CMK (cell line): ENCODE measurements around the gene ARIH2.

ENCODE experiments used
- DNase-seq: peaks from one replicate; pipeline ENCODE4 v3.0.0-alpha.2; 2010; ENCODE audit warnings: low read depth

The ARIH2 gene

DNA sequence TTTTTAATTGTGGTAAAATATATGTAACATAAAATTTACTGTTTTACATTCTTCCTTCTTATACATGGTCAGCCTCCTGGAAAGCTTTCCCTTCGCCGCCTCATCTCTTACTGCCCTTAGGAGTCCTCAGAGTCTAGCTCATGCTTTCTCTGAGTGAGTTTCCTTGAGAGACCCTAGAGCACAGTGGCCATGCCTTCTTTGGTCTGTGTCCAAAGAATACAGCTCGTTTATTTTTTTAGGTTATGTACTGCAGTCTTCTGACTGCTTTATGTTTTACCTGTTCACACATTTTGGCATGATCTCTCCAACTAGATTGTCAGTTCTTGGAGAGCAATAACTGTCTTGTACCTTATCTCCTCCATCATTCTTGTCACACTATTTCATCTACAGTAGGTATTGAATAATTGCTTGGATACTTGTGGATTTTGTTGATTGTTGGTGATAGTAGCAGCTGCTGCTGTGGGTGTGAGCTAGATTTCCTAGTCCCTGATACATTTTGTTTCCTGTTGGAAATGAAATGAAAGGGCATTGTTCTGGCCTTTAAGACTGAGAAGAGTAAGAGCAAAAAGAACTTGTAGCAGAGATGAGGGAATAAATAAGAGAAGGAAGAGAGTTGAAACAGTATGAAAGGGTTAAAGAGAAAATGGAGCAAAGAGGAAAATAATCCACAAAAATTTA is 10.9 kb downstream of the ARIH2 start:
- no peak for DNase-seq

DNA sequence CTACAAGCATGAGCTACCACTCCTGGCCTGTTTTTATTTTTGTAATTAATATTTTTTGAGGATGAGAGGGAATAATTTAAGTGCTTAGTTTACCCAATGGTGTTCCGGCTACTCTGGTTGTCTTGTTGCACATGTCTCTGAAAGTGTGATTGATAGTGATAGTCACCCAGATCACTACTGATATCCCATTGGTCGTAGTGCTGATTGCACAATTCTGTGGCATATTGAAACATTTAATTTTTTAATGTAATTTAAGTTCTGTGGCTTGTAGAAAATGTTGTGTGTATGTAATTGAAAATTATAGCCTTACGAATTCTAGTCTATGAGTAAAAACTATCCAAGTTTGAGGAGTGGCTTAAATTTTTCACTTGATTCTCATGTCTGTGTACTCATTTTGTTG is 11.9 kb downstream of the ARIH2 start:
- DNase-seq, result no peak

DNA sequence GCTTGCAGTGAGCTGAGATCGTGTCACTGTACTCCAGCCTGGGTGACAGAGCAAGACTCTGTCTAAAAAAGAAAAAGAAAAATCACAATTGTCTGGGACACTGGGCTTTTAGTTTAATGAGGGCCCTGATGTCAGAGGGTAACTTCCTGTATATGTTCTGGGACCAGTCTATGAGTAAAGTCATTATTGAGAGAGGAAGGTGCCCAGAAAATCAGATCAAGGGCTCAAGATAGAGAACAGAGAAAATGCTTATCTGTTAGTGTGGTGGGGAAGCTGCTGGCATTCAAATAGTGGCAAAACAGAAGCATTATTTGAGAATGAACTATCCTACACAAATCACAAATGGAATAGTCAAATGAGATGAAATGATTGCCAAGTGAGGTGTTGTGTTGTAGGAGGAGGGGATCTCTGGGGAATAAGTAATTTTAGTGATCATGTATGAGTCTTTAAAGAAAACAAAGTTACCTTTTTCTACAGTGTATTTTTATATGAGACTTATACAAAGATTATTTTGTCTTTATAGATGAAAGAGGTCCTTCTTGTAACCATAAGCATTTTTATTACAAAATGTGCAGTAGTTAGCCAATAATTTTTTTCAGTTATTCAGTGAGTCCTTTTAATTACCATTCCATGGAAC is 13.4 kb downstream of the ARIH2 start:
- DNase-seq, result no peak

DNA sequence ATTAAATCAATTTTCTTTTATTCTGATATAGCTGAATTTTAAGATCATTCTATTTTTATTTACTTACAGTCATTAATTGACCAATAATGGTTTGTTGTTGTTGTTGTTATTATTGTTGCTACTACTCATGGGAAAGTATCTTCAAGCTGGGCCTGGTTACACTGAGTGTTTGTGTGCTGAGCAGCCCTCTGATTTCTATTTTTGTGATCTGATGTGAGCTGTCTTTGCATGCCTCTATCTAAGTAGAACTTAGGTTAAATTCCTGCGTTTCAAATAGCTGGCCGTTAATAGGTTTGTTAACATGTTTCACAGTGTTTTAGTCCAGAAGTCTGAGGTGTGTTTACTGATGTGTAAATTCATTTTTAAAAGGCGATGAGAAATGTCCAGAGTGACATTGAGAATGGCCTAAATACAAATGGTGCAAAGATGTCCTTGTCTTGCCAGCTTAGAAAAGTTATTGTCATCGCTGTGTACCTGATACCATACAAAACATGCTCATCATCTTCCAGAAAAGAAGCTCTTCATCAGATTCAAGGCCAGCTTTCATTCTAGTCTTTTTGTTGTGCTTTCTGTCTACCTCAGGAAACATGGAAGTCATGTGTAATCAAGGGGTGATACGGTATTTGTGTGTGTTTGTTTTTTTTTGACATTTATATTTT is 15.8 kb downstream of the ARIH2 start:
- DNase-seq, result no peak

DNA sequence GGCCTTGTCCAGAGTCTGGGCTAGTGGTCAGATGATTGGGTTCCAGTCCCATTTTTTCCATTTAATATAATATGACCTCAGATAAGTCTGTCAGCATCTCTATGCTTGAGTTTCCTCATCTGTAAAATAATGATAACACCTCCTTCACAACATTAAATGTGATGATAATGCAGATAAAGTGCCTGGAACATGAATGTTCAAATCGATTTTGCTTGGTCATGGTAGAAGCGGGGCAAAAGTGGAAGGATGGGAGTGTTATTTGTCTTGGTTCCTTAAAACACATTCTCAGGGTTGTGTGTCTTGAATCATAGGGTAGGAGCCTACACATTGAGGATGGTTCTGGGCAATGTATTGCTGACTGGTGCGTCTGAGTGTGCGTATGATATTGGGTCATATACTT is 16.9 kb downstream of the ARIH2 start:
- no peak for DNase-seq

DNA sequence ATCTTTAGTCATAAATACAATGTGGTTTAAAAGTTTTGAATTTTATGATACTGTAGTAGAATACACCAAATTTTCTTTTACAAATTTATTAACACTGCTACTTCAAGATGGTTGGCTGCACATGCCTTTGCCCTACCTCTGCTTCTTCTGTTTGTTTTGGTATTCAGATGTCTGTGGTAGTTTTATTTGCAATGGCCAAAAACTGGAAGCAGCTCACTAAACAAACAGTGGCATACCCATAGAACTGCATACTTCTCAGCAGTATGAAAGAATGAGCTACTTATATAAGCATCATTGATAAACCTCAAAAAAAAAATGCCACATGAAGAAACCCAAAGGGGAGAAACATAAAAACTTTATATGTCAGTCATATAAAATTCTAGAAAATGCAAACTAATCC is 19.5 kb downstream of the ARIH2 start:
- DNase-seq, result no peak

DNA sequence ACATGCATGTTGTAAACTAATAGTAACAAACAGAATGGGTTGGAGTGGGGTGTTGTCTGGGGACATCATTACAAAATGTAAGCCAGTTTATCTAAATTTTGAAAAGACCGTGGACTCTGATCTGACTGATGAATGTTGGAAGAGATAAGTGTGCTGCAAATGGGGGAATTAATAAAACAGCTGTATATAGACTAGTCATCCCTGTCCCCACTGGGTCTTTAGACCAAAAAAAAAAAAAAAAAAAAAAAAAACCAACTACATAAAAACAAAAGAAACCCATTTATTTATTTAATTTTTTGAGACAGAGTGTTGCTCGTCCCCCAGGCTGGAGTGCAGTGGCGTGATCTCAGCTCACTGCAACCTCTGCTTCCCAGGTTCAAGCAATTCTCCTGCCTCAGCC is 20.0 kb downstream of the ARIH2 start:
- DNase-seq, result no peak

DNA sequence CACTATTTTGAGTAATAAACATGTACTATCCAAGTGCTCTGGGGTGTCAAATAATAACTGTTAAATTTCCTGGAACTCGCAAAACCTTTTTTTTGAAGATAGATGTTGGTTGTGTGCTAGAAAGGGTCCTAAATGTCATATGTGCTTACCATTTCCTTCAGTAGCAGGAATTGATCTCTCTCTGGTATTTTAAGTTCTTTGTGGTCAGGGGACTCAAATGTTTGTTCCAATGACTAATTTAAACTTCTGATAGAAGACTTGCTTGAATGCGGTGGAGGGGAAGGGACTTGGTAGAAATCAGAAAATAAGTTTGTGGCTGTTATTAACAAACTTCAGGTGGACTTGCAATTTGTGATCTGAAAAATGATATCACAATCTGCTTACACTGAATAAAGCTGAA is 26.8 kb downstream of the ARIH2 start:
- no peak for DNase-seq

DNA sequence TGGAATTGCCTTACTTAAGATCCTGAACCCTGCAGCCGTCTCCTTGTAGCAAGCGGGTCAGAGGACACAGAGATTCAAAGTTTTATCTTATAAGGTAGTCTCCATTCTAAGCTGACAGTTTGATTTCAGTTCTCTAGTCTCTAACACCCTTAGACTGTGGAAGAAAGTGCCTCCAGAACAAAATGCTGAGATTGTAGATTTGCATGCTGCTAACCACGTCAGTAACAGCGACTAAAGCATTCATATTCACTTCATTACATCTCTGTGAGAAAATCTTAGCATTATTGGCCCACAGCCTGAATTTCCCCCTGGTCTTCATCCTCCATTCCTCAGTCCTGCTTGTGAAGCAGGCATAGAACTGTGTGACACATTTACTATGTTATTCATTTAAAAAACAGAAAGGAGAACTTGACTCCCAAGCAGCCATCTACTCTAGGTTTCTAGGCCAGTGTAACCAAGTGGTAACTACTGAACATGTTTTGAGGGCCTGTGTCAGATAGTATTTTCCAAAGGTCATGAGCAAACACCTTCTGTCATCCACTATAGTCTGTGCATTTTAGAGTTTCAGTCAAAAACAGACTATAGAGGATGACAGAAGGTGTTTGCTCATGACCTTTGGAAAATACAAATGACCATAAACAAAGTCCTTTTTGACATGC is 27.4 kb downstream of the ARIH2 start:
- no peak for DNase-seq

DNA sequence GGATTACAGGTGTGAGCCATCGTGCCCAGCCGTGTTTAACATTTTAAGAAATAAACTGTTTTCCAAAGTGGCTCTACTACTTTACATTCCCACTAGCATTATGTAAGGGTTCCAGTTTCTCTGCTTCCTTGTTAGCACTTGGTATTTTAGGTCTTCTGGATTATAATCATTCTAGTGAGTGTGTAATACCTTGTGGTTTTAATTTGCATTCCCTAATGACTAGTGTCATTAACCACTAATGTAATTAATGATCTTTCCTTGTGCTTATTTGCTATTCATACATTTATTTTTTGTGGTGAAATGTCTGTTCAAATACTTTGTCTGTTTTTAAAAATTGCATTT is 30.7 kb downstream of the ARIH2 start:
- no peak for DNase-seq

DNA sequence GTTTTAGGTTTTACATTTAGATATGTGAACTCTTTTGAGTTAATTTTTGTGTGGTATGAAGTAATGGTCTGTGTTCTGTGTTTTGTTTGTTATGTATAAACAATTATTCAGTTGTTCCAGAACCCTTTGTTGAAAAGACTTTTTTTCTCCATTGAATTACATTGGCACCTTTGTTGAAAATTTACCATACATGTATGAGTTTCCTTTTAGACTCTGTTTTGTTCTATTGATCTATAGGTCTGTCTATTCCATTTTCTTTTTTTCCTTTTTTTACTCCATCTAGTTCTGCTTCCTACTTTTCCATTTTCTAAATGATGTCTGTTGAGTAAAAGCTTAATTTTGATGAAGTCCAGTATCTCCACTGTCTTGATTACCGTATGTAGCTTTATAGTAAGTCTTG is 31.4 kb downstream of the ARIH2 start:
- no peak for DNase-seq

DNA sequence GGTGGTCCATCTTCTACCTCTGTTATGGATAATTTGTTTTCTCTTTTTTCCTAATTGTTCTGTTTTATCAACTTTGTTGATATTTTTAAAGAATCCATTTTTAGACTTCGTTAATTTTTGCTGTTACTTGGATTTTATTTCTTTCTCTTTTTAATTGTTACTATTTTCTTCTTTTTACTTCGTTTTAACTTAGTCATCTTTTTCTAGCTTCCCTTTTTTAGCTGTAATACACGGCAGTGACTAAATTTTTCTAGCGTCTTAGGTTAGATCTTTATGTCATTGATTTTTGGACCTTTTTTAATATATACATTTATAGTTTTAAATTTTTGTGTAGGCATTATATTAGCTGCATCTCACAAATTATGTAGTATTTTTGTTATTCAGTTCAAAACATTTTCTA is 33.1 kb downstream of the ARIH2 start:
- no peak for DNase-seq

DNA sequence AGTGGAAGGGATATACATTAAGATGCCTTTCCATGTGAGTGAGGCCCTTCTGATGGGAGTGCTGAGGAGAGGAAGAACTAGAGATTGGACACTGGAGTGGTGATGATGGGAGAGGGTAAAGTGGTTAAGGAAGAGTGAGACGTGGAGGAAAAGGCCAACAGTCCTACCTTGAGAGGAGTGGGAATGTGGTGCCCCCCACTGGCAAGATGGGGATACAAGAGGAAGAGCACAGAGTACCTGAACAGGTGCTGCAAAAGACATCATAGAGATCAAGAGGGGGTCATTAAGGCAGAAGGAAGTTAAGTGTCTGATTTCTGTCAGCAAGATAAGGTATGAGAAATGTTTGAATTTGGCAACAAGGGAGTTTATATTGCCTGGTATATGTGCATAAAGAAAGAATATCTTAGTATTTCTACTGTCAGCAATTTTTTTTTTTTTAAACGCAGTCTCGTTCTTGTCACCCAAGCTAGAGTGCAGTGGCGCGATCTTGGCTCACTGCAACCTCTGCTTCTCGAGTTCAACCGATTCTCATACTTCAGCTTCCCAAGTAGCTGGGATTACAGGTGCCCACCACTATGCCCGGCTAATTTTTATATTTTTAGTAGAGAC is 34.0 kb downstream of the ARIH2 start:
- no peak for DNase-seq

DNA sequence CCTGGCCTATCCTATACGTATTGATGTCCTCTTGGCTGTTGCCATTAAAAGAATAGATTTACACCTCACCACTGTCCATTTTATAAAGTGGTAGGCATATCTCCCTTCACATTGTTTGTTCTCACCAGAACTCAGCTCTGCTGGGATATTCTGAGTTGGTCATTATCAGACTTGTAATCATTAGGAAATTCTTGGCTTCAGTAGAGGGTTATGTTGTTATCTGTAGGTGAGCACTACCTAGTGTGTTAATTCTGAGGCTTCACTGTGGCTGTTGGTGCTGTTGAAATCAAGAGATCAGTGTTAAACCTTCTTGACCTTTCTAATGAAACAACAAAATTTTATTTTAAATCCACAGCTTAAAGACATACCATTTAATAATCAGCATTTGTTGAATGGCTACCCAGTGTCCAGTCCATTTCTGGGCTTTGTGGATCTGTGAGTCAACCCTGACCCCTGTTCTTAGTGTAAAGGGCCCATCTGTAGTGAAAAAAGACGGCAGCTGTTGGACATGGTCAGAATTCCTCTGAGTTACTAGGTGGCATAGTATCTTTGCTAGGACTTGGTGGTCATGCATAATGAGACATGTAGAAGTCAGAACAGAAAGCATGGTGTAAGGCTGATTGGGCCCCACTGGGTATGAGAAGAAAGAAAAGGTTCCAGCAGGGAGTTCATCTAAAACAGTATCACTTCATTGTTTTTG is 38.5 kb downstream of the ARIH2 start:
- DNase-seq, result no peak

DNA sequence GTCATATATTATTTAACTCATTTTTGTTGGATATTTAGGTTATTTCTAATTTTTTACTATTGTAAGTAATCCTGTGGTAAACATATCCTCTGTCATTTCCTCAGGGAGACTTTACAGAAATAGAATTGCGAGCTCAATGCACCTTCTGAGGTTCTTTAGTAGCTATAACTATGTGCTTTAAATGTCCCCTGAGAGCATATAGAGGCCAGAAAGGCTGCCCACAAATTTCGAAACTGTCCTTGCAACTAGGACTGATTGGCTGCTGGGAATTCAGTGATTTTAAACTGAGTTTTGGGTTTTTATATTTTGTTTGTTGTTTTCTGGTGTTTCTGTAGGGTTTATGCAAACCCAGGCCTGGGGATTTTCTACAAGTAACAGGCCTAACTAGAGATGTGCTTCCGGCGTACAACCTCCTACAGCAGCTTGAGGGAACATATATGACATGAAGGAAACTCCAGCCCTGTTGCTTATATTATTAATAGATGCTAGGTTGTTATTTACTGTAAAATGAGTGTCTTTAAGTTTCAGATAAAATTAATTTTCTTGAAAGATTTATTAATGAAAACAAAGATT is 42.3 kb downstream of the ARIH2 start:
- no peak for DNase-seq

DNA sequence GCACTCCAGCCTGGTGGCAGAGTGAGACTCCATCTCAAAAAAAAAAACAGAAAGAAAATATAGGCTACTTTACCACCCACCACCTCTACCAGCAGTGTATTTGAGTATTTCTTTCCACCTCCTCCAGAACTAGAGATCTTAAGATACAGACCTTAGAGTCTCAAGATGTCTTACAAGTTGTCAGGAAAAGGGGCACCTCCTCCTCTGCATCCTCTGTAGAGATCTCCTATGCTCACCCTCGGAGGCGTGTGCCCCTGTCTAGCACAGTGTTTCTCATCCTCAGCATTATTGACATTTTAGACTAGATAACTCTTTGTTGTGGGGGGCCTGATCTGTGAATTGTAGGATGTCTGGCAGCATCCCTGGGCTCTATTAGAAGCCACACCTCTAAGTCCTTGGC is 43.7 kb downstream of the ARIH2 start:
- DNase-seq, result no peak

DNA sequence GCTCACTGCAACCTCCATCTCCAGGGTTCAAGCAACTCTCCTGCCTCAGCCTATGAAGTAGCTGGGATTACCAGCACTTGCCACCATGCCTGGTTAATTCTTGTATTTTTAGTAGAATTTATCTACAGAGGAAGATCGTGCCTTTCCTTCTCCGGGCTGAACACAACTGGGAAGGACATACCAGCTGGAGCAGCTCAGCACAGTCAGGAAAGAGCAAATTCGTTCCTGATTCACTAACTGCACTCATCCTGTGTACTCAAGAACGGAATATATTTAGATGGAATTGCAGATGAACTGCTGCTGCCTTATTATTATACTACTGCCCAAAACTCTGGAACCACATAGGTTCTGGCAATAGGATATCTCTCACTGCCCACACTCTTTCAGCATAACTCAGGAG is 44.3 kb downstream of the ARIH2 start:
- DNase-seq, result no peak

DNA sequence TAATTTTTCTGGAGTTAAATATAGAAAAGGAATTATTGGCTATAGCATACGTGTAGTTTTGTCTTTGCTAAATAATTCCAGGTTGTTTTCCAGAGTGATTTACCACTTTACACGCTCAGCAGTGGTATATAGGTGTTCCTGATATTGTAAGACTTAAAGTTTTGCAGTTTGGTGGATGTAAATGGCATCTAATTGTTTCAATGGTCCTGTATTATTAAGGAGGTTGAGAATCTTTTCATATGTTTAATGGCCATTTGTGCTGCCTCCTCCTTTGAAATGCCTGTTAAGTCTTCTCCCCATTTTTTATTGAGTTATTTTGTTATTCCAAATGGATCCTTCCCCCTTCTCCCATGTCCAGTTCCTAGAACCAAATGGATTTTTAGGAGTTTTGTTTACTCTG is 44.9 kb downstream of the ARIH2 start:
- no peak for DNase-seq

DNA sequence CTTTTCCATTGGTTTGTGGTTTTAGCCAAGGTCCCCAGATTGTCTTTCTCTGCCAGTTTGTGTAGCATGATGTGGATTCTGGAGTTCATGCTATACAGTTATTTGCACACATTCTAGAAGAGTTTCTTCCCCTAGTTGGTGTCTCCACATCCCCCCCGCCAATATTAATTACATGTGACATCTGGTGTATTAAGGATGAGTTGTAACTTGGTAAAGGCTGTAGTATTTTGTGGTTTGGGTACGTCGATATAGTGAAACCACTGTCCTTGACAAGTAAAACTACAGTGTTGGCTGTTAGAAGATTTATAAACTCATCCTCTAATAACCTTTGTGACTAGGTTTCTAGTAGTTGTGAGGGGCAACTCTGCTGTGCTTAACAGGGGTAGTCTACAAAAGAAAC is 47.7 kb downstream of the ARIH2 start:
- no peak for DNase-seq

DNA sequence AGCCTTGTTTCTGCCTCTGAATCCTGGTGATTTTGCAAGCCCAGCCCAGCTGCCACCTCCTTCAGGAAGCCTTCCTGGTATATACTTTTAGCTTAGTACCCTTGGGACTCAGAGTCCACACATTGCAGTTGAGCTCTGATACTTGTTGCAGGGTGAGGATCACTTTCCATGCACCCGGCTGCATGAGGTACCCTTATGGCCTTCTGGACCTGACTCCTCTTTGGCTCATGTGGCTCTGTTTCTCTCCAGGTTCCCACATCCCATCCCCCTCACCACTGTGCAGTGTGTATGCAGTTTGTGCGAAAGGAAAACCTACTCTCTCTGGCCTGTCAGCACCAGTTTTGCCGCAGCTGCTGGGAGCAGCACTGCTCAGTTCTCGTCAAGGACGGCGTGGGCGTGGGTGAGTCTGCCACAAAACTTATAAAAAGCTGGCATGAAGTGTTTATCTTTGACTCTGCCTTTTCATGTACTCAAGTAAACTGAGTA is 48.3 kb downstream of the ARIH2 start:
- no peak for DNase-seq

DNA sequence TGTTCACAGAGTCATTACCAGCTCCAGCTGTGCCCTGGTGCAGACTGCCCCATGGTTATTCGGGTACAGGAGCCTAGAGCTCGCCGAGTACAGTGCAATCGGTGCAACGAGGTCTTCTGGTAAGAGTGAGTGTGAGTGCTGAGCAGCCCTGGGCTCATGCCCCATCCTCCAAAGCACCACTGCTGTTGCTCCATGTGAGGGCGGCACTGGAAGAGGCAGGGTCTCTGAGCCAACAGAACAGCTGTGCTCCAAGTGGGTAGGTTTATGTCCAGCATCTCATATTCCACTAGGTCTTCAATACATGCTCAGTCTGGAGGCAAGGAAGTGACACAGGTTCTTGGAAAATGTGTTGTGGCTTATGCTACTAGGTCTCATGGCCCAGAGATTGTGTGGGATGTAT is 51.9 kb downstream of the ARIH2 start:
- DNase-seq, result no peak
